Motor neuron (in vitro differentiated cells): ENCODE results near the gene AP3B2. TPM values are rescaled to one million over a fixed set of nuclear protein-coding genes. Genes with fewer than 3 reads are reported as not detected.
"Not testable (repeated sequence)": the region's sequence is repeated elsewhere in the genome, so short reads cannot be mapped to it uniquely, and the experiment has no call there.

Source experiments
- ATAC-seq, 8 experiments: fragments of 200-7000 bp; cut with Tn5 transposase; replicated peaks in 6 of 8; 2 replicates each; pipeline ENCODE4 v1.8.0; 2021; ENCODE audit warnings: mild to moderate bottlenecking in 8 of 8, moderate library complexity in 8 of 8
- H3K27ac ChIP-seq, 2 donors: fragments of 250-450 bp; sonication (Bioruptor Pico); 2 replicates each; pipeline ENCODE4 v1.9.0; 2021; ENCODE audit warnings: antibody characterized with exemption in 2 of 2, mild to moderate bottlenecking in 2 of 2, moderate library complexity in 1 of 2
- H3K4me1 ChIP-seq, 2 donors: fragments of 250-450 bp; sonication (Bioruptor Pico); replicated peaks in 1 of 2; 2 replicates each; pipeline ENCODE4 v1.6.1; 2021; ENCODE audit warnings: antibody characterized with exemption in 2 of 2, mild to moderate bottlenecking in 2 of 2, moderate library complexity in 1 of 2
- H3K4me3 ChIP-seq, 5 donors: fragments of 250-450 bp; sonication (Bioruptor Pico); 2 replicates each; pipeline ENCODE4 v1.9.0; 2021; ENCODE audit warnings: antibody characterized with exemption in 5 of 5, mild to moderate bottlenecking in 5 of 5, moderate library complexity in 4 of 5
- WGBS, 10 experiments: fragments of 450-650 bp; shearing (Covaris generic); methylation state at CpG; one replicate each; pipeline ENCODE4 v1.0.0; 2022; 5-methylcytosine and 5-hydroxymethylcytosine counted together
- in situ Hi-C, 9 experiments: fragments of 400-800 bp; cut with MboI; loops; one replicate each; pipeline ENCODE4 v1.15.0; 2021; ENCODE audit warnings: low sequenced_read_pairs in 9 of 9, low pct_unique_long_range_greater_than_20kb in 2 of 9; ENCODE audit not compliant: unreplicated experiment in 9 of 9
- total RNA-seq, 8 experiments: library from RNA; unstranded; fragments of 300-600 nt; gene quantifications; 2 replicates each; pipeline versions ENCODE4 v1.2.3 to v1.2.4, GENCODE V29; 2022

AP3B2 gene
- total RNA-seq, 8 experiments from 2014 or later, result 1.2 to 41.8 (median 22.1) TPM

DNA sequence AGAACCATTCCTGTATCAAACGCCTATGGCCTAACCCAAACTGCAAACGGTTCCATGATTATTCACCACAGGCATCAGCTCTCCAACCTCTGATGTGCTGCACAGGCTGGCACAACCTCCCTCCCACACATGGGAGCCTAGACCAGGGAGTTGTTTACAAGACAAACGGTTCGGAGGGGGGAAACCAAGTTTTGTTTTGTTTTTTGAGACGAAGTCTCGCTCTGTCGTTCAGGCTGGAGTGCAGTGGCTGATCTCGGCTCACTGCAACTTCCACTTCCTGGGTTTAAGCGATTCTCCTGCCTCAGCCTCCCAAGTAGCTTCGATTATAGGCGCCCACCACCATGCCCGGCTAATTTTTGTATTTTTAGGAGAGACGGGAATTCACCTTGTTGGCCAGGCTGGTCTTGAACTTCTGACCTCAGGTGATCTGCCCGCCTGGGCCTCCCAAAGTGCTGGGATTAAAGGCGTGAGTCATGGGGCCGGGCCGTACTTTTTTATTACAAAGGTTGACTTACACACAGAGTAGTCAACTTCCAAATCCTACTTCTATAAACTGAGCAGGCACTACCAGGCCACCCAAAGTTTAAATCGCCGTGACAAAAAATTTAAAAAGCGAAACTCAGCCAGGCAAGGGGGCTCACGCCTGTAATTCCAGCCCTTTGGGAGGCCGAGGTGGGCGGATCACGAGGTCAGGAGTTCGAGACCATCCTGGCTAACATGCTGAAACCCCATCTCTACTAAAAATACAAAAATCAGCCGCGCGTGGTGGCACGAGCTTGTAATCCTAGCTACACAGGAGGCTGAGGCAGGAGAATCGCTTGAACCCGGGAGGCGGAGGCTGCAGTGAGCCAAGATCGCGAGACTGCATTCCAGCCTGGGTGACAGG, 64.5 kb downstream of the AP3B2 start:
- 80 to 100% (median 90%) methylated on average over 1 to 26 of the region's 34 CpGs for WGBS, 10 experiments
- H3K4me1 ChIP-seq, result peaks cover 8 to 15% of the 10 kb centered on the region in 2 donors
- H3K4me3 ChIP-seq, H3K27ac ChIP-seq, in situ Hi-C loops, ATAC-seq: not testable (repeated sequence)

DNA sequence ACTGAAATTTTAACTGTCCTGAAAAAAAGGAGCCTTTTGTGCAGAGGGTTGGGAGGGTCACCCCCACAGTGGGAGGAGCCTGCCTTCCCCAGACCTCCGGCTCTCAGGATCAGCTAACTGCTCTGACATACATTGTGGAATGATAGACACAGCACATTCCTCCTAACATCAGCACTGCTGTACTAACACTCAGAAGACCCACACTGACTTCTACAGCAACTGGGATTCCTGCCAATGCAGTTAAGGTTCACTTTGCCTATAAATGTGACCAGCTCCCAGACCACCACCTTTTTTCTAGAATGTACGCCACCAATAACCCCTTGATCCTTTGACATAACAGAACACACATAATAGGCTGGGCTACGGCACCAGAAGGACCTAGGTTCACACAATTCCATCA, 65.7 kb downstream of the AP3B2 start:
- Histone ChIP-seq H3K4me1 (peaks cover 8 to 15% of the 10 kb centered on the region in 2 donors), H3K4me3 (no peak overlapping the region), H3K27ac (no peak overlapping the region)
- in situ Hi-C loops, result no loop called here
- 20 to 100% (median 40%) methylated on average over 1 to 3 of the region's 3 CpGs; no CpG with 5 or more reads in 1 of the 10 experiments for WGBS, 10 experiments
- no peak for ATAC-seq

GRCh38 chr15:82642656-82643055, 67.0 kb downstream of the AP3B2 start:
- Histone ChIP-seq H3K27ac (no peak overlapping the region), H3K4me1 (peaks cover 4 to 15% of the 10 kb centered on the region in 2 donors), H3K4me3 (no peak overlapping the region)
- in situ Hi-C loops, result no loop called here
- WGBS, 10 experiments, result 32 to 100% (median 50%) methylated on average over 1 to 3 of the region's 3 CpGs; no CpG with 5 or more reads in 1 of the 10 experiments
- no peak for ATAC-seq

DNA sequence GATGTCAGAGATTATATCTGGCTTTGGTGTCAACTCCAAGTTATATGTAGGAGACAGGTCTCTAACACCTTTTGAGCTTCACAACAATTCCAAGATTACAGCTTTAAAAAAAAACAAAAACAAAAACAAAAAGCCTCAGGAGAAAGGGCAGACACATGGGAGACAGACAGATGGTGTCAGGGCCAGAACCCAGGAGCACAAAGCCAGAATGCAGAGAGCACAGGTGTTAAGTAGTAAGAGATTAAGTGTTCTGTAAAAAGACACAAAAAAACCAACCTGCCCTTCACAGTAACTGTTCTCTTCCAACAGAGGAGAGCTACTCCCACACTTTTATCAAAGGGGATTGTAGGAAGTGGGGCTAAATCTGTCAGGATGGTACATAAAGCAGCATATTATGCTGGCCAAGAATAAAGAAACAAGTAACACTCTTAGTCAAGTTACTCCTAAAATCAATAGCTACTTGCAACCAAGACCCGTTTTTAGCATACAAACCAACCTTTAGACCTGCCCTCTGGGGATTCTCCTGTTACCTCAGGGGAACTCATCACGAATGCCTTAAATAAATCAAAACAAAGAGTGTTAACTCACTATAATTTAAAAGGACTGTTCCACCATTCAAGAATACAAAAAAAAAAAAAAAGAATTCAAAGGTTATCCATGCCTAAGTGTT, 68.4 kb downstream of the AP3B2 start:
- in situ Hi-C loops, result no loop called here
- Histone ChIP-seq H3K4me1 (peaks cover 3 to 4% of the 10 kb centered on the region in 2 donors), H3K27ac (no peak overlapping the region), H3K4me3 (no peak overlapping the region)
- WGBS, 10 experiments, result 0 to 69% (median 35%) methylated on average over 1 to 2 of the region's 2 CpGs; no CpG with 5 or more reads in 2 of the 10 experiments
- ATAC-seq, result no peak

GRCh38 chr15:82640672-82641071, 69.0 kb downstream of the AP3B2 start:
- H3K4me1 ChIP-seq, result no peaks in the 10 kb centered on the region
- WGBS, 10 experiments, result 20 to 100% (median 78%) methylated on average over 1 to 3 of the region's 3 CpGs
- no peak for ATAC-seq
- in situ Hi-C loops, result no loop called here
- H3K4me3 ChIP-seq, result no peak overlapping the region
- H3K27ac ChIP-seq, result no peak overlapping the region

- WGBS, 10 experiments, result 0 to 77% (median 30%) methylated on average over 1 to 2 of the region's 2 CpGs; no CpG with 5 or more reads in 1 of the 10 experiments
- in situ Hi-C loops, result no loop called here
Observed at GRCh38 chr15:82635798-82636197, 73.9 kb downstream of the AP3B2 start.

GRCh38 chr15:82630033-82630432, 79.6 kb downstream of the AP3B2 start:
- WGBS, 10 experiments, result 30 to 100% (median 52%) methylated on average over 1 to 3 of the region's 4 CpGs; no CpG with 5 or more reads in 3 of the 10 experiments
- Histone ChIP-seq H3K4me1 (no peaks in the 10 kb centered on the region), H3K27ac (no peak overlapping the region), H3K4me3 (no peak overlapping the region)
- ATAC-seq, result no peak
- in situ Hi-C loops, result no loop called here

More at GRCh38 chr15:82635798-82636197, 73.9 kb downstream of the AP3B2 start:
- no peak overlapping the region for H3K4me3 ChIP-seq
- no peak overlapping the region for H3K27ac ChIP-seq
- no peaks in the 10 kb centered on the region for H3K4me1 ChIP-seq
- ATAC-seq, result no peak

- 39 to 100% (median 78%) methylated on average over 2 to 4 of the region's 4 CpGs; no CpG with 5 or more reads in 2 of the 10 experiments for WGBS, 10 experiments
- Histone ChIP-seq H3K27ac (no peak overlapping the region), H3K4me3 (no peak overlapping the region), H3K4me1 (no peaks in the 10 kb centered on the region)
- in situ Hi-C loops, result no loop called here
- no peak for ATAC-seq
Observed at GRCh38 chr15:82625136-82625535, 84.5 kb downstream of the AP3B2 start.

- no peak overlapping the region for H3K27ac ChIP-seq
- no peak overlapping the region for H3K4me3 ChIP-seq
- H3K4me1 ChIP-seq, result no peaks in the 10 kb centered on the region
- 67 to 100% (median 80%) methylated on average over 1 of the region's 3 CpGs; no CpG with 5 or more reads in 7 of the 10 experiments for whole genome bisulfite sequencing, 10 experiments
- in situ Hi-C loops, result no loop called here
- no peak for ATAC-seq
Observed at GRCh38 chr15:82624438-82624837, 85.2 kb downstream of the AP3B2 start.

GRCh38 chr15:82624008-82624407, 85.7 kb downstream of the AP3B2 start:
- 47 to 88% (median 71%) methylated on average over 1 to 2 of the region's 2 CpGs; no CpG with 5 or more reads in 4 of the 10 experiments for WGBS, 10 experiments
- no peak for ATAC-seq
- Histone ChIP-seq H3K27ac (no peak overlapping the region), H3K4me3 (no peak overlapping the region), H3K4me1 (no peaks in the 10 kb centered on the region)
- in situ Hi-C loops, result no loop called here

DNA sequence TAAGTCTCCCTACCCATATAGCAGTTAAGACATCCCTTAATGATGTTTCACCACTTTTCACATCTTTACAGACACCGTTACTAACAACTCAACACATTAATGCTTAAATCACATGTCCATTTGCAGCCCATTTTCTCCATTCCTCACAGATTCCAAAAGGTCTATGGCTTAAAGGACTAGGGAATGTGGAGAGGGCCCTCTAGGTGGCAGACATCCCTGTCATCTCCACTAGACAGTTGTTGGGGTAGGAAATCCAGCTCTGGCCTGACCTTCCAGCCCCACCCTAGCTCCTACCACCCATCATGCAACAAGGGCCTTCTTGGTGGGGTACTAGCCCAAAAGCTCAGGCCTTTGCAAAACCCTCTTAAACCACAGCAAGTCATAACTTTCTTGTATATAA, 87.7 kb downstream of the AP3B2 start:
- in situ Hi-C loops, result no loop called here
- ATAC-seq, result peak in 1 of 8 experiments; percentile 26
- WGBS, 10 experiments, result 13 to 100% (median 71%) methylated on average over 1 of the region's 1 CpG; no CpG with 5 or more reads in 5 of the 10 experiments

DNA sequence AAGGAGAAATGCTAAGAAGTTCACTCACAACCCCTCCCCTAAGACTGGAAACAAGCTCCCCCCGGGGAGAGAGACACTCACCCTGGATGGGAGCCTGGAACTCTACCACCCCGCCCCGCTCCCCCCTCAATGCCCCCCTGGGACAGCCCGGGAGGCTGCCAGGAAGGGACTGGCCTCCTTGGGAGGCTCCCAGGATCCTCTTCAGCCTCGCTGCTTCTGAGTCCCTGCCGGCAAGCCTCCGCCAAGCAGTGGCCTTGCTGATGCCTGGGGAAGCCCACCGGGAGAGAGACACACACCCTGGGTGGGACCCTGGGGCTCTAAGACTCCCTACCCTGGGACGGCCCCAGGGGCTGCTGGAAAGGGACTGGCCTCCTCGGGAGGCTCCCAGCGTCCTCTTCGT, 95.9 kb downstream of the AP3B2 start:
- in situ Hi-C loops, result no loop called here
- WGBS, 10 experiments, result 78% methylated on average over 3 of the region's 12 CpGs; no CpG with 5 or more reads in 9 of the 10 experiments
- Histone ChIP-seq H3K27ac (no peak overlapping the region), H3K4me1 (no peaks in the 10 kb centered on the region), H3K4me3 (no peak overlapping the region)
- ATAC-seq, result peak in 3 of 8 experiments; percentile 16 to 75 (median 60)

More for the DNA sequence above, 87.7 kb downstream of the AP3B2 start:
- Histone ChIP-seq H3K4me1 (no peaks in the 10 kb centered on the region), H3K27ac (no peak overlapping the region), H3K4me3 (no peak overlapping the region)

- no peak overlapping the region for H3K4me3 ChIP-seq
- H3K27ac ChIP-seq, result no peak overlapping the region
- H3K4me1 ChIP-seq, result no peaks in the 10 kb centered on the region
- 39 to 100% (median 92%) methylated on average over 1 to 4 of the region's 4 CpGs; no CpG with 5 or more reads in 1 of the 10 experiments for WGBS, 10 experiments
- in situ Hi-C loops, result no loop called here
- no peak for ATAC-seq
Observed at GRCh38 chr15:82611348-82611747, 98.3 kb downstream of the AP3B2 start.
